ENCODE results near the gene EFNA2.

Gene EFNA2

GRCh38 chr19:1265615-1266128, 20.0 kb upstream of the EFNA2 start:
- no peak for DNase-seq (ENCODE audit: low spot score)
- in situ Hi-C loops (cut with MboI; ENCODE audit: low sequenced_read_pairs, unreplicated experiment), result no loop called here
- no peak for TF ChIP-seq CTCF (IDR thresholded peaks at IDR 0.05; ENCODE audit: borderline replicate concordance, control extremely low read depth, extremely low read depth, insufficient read depth, missing control alignments)

GRCh38 chr19:1266129-1266915, 19.4 kb upstream of the EFNA2 start:
- peak; percentile 92 for DNase-seq (ENCODE audit: low spot score)
- in situ Hi-C loops (cut with MboI; ENCODE audit: low sequenced_read_pairs, unreplicated experiment), result no loop called here
- peak; percentile 1 for TF ChIP-seq CTCF (IDR thresholded peaks at IDR 0.05; ENCODE audit: borderline replicate concordance, control extremely low read depth, extremely low read depth, insufficient read depth, missing control alignments)

GRCh38 chr19:1266916-1267476, 18.7 kb upstream of the EFNA2 start:
- in situ Hi-C loops (cut with MboI; ENCODE audit: low sequenced_read_pairs, unreplicated experiment), result no loop called here
- TF ChIP-seq CTCF (IDR thresholded peaks at IDR 0.05; ENCODE audit: borderline replicate concordance, control extremely low read depth, extremely low read depth, insufficient read depth, missing control alignments), result peak; percentile 97
- no peak for DNase-seq (ENCODE audit: low spot score)

GRCh38 chr19:1267477-1268225, 18.0 kb upstream of the EFNA2 start:
- DNase-seq (ENCODE audit: low spot score), result no peak
- in situ Hi-C loops (cut with MboI; ENCODE audit: low sequenced_read_pairs, unreplicated experiment), result no loop called here
- TF ChIP-seq CTCF (IDR thresholded peaks at IDR 0.05; ENCODE audit: borderline replicate concordance, control extremely low read depth, extremely low read depth, insufficient read depth, missing control alignments), result no peak

- TF ChIP-seq CTCF (IDR thresholded peaks at IDR 0.05; ENCODE audit: borderline replicate concordance, control extremely low read depth, extremely low read depth, insufficient read depth, missing control alignments), result no peak
- no peak for DNase-seq (ENCODE audit: low spot score)
- in situ Hi-C loops (cut with MboI; ENCODE audit: low sequenced_read_pairs, unreplicated experiment), result no loop called here
Observed at GRCh38 chr19:1268226-1269064, 17.2 kb upstream of the EFNA2 start.

GRCh38 chr19:1269065-1269477, 16.6 kb upstream of the EFNA2 start, which contains the start of gene CIRBP:
CIRBP (plus strand) TSS chr19:1269332; CDS start chr19:1270934, 1,602 bp downstream.
- TF ChIP-seq CTCF (IDR thresholded peaks at IDR 0.05; ENCODE audit: borderline replicate concordance, control extremely low read depth, extremely low read depth, insufficient read depth, missing control alignments), result no peak
- peak; percentile 98 for DNase-seq (ENCODE audit: low spot score)
- in situ Hi-C loops (cut with MboI; ENCODE audit: low sequenced_read_pairs, unreplicated experiment), result no loop called here

Data from GM13976 (cell line).